Fibroblast of upper back skin (primary cell): Measurements from ENCODE around the gene DRP2.
"Not testable (repeated sequence)": the region's sequence is repeated elsewhere in the genome, so short reads cannot be mapped to it uniquely, and the experiment has no call there.

Experiments
- DNase-seq: peaks from one replicate; pipeline ENCODE4 v3.0.0-alpha.2; 2013

The DRP2 gene, protein sequence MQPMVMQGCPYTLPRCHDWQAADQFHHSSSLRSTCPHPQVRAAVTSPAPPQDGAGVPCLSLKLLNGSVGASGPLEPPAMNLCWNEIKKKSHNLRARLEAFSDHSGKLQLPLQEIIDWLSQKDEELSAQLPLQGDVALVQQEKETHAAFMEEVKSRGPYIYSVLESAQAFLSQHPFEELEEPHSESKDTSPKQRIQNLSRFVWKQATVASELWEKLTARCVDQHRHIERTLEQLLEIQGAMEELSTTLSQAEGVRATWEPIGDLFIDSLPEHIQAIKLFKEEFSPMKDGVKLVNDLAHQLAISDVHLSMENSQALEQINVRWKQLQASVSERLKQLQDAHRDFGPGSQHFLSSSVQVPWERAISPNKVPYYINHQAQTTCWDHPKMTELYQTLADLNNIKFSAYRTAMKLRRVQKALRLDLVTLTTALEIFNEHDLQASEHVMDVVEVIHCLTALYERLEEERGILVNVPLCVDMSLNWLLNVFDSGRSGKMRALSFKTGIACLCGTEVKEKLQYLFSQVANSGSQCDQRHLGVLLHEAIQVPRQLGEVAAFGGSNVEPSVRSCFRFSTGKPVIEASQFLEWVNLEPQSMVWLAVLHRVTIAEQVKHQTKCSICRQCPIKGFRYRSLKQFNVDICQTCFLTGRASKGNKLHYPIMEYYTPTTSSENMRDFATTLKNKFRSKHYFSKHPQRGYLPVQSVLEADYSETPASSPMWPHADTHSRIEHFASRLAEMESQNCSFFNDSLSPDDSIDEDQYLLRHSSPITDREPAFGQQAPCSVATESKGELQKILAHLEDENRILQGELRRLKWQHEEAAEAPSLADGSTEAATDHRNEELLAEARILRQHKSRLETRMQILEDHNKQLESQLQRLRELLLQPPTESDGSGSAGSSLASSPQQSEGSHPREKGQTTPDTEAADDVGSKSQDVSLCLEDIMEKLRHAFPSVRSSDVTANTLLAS

DNA sequence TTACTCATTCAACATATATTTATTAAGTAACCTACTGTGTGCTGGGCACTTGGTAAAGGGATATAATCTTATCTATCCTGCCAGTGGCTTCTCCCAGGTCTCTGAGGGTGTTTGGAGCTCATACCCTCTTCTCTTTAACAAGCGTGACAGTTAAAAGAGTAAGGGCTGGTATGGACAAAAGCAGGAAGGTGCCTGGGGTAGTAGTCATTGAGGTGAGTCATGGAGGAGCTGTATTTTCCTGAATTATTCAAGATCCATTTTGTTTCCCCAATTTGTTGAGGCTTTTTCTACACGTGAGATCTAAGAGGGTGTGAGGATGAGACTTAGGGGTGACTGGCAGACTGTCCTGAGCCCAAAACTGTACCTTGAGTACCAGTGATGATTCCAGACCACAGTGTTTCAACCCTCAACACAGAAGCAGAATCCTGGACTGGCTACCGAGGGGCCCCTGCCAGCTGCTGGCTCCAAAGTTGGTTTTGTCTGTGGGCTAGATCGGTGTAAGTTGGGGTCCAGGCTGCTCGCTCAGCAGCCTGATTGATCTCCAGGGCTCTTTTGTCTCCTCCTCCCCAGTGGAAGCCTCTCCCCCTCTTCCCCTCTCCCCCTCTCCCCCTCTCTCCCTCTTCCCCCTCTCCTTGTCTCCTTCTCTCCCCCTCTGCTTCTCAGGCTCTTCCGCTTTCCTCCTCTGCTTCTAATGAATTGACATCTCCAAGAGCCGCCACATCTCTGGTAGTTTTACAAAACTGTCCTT lies at the start of gene DRP2:
DRP2 (plus strand) TSS at position 671 of the 748 bp plus-strand sequence. CDS start 11,862 bp downstream, outside the sequence.
- DNase-seq = peak; percentile 39

DNA sequence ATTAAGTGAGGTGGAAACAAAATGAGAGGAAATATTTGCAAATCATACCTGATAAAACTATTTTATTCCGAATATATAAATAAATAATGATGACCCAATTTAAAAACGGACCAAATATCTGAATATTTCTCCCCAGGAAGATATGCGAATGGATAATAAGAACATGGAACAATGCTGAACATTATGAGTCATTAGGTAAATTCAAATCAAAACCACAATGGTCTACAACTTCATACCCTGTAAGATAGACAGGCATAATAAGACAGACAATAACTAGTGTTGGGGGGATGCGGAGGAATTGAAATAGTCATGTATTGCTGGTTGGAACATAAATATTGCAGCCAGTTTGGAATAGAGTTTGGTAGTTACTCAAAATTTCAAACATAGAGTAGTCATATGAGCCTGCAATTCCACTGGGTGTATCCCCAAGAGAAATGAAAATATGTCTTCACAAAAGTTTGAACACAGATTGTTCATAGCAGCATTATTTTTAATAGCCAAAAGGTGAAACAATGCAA lies 47.6 kb upstream of the DRP2 start:
- peak; percentile 15 for DNase-seq

DNA sequence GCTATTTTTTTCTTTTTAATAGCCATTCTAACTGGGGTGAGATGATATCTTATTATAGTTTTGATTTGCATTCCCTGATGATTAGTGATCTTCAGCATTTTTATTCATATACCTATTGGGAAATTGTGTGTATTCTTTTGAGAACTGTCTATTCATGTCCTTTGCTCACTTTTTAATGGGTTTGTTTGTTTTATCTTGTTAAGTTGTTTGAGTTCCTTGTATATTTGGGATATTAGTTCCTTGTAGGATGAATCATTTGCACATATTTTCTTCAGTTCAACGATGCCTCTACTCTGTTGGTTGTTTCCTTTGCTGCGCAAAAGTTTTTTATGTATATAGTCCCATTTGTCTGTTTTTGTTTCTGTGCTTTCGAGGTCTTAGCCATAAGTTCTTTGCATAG lies 43.1 kb upstream of the DRP2 start:
- no peak for DNase-seq

DNA sequence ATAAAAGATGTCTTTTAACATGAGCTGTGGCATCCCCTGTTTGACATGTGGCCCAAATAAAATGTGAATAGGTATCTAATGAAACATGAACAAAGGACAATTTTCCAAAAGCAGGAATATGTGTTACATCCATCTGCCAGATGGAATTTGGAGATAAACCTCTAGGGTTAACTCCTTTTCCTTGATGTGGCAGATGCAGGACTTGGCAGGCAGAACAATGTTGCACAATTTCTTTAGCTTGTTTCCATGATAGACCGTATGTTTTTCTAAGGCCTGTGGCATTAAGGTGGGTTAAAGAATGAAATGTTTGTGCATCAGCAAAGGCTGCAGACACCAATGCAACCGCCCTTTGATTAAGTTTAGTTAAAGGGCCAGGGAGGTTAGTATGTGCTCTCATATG lies 34.7 kb upstream of the DRP2 start:
- peak; percentile 44 for DNase-seq

DNA sequence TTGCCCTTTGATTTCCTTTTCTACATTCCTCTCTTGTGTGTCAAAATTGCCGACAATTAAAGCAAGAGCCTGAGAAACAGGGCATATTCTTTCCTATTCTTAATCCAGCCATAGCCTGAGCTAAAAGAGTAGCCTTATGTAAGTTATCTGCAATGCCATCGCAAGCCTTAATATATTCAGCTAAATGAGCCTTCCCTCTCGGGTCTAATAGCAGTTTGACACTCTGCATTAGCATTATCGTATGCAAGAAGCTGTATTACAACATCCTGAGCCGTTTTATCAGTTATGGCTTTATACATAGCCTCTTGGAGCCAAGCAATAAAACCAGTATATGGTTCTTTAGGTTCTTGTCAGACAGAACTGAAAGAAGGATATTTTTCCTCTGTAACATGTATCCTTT lies 31.6 kb upstream of the DRP2 start:
- DNase-seq = not testable (repeated sequence)

DNA sequence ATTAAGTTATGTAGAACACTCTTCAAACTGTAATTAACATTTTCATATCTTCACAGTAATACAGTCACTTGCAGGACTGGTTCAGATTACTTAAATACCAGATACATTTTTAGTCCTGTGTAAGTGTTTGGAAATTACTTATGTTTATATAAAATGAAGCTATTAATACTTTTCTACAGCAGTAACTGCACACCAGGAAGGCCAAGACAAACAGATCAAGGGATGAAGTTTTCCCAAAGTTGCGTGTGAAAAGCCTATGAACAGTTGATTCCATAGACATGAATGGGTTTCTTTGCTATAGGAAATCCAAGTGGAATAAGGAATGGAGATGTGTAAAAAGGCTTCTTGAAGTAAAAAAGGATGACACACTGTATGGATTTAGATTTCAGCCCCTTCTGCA lies 28.9 kb upstream of the DRP2 start:
- no peak for DNase-seq

DNA sequence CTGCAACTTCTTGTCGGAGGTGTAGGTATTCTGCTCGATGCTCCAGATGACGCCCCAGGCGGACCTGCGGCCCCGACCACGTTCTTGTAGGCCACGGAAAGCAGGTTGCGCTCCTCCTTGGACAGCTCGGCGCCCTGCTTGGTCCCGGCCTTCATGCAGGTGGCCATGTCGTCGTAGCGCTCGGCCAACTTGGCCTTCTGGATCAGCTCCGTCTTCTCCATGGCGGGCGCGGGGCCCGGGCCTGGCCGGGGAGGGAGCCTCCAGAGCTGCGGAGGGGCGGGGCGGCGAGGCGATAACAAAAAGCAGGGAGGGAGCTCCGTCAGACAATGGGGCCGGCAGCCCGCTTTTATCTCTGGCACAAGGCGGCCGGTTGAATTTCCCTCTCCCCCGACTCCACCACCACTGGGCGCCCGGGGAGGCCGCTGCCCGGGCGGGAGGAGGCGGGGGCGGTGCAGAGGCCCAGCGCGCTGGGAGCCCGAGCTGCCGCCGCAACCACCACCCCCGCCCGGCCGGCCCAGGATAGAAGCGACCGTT lies 28.3 kb upstream of the DRP2 start:
- no peak for DNase-seq

DNA sequence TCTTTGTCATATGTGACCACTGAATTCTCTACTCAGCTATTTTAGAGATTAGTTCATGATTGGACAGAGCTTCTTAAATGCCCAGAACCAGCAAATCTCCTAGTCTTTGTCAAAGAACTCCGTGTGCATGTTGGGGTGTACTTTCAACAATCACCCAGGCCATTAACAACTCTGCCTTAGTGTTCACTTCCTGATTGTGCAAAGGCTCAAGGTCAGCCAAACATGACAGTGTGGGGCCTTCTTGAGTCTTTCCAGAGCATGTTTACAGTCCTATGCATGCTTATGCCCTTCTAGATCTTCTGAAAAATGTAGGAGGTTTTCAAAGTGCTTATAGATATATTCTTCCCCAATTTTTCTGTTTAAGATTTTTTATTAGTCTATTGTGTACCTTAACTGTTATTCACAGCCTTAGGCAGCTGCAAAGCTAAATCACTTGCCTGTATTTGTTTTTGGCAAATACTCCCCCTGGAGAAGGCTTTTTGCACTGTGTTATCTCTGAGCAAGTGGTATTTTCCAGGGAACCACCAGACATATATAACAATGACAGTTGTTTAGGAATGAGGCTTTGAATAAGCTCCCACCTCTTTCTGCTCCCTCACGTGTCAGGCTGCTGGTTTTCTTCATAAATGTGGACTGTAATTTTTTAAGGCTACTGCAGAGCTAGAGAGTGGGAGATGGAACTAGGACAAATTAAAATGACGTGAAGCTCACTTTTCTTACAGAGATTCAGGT lies 24.0 kb upstream of the DRP2 start:
- no peak for DNase-seq

DNA sequence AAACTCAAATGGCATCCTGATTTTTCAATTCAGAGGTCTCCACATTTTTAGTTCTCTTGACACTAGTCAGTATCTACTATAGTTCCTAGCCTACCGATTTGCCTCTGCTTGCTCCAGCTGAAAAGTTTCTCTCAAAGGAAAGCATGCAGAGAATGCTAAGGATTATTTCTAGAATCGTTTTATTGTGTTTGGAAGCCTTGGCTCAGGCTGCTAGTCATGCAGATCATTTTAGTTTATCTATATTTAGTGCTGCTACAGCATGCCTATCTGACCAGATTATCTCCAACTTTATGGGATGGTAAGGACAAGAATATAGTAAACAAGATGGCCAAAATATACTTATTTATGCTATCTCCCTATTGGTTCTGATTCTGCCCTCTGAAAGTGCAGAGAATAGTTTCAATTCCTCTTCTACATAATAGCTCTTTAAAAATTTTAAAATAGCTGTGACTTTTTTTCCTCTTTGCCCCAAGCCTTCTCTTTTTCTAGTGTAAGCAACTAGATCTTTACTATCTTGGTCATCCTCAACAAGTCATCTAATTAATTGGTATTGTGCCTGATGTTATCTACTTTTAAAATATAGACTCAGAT lies 15.7 kb upstream of the DRP2 start:
- no peak for DNase-seq

DNA sequence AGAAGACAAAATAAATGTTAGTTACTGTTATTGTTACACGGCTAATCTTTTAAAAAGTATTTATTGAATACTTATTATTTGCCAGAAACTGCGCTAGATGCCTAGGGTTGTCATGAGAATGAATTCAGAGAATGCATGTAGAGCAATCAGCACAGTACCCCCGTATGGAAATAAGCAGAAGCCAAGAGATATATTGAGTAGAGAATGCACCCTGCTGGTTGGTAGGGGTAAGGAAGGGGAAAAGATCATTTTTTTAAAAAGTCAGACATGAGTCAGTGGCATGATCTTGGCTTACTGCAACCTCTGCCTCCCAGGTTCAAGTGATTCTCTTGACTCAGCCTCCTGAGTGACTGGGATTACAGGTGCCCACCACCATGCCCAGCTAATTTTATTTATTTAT lies 13.1 kb upstream of the DRP2 start:
- peak; percentile 51 for DNase-seq

DNA sequence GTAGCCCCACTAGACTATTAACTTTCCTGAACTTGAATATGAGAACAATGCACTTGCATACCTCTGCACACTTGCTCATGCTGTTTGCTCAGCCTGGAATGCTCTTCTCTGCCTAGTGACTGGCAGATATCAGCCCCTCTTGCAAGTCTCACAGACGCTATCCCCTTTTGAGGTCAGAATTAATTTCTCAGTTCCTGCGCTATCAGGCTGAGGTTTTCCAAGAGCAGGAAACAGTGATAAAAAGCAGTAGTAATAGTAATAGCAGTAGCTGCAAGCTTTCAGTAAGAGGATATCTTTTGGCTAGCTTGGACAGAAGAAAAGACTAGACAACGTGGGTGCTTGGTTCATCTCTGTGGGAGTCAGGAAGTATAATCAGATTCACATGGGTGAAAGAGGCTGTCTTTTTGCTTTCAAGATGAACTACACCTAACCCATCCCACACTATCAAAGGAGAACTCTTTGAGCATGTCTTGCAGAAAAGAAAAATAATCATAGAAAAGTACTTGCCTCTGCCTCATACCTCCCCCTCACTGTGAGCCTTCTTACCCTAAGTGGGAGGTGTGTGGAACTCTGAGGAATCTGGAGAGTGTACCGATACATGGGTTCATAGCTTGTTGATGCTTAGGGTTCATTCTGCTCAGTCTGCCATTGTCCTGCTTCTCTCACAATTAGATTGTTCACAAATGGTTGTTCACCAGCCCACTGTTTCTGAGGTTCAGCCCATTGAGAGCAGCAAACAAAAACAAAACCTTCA lies 11.3 kb upstream of the DRP2 start:
- peak; percentile 66 for DNase-seq

DNA sequence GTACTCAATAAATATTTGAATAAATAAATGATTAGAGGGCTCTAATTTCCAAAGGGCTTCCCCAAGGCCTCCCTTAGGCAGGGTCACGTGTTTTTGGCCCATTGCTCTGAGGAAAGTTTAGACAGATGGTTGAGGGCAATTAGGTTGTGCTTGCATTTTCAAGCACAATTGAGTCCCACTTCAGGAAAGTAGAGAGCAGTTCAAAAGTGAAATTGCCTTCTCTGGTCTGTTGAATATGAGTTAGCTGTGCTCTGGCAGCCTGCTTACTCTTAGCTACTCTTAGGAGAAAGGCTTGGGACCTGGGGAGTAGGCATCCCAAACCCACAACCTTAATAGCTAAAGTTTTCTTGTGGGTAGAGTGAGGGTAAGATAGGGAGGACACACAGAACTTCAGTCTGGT lies 9.0 kb upstream of the DRP2 start:
- no peak for DNase-seq

DNA sequence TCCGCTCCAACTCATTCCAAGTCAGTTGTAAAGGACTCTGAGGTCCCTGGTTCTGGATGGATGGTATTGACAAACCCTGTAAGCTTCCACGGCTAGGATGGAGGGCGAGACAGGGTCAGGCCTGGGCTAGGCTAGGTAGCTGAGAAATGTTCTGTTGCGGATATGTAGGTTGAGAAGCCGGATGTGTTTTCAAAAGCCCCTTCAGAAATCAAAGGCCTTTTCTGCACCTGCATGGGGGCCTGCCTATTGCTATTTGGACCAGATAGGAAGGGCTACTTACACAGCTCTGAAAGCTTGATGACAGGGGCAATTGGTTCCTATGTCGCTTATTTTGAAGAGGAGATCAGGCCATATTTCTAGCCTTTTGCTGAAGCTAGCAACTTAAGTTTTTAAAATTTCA lies 1.9 kb upstream of the DRP2 start:
- no peak for DNase-seq

DNA sequence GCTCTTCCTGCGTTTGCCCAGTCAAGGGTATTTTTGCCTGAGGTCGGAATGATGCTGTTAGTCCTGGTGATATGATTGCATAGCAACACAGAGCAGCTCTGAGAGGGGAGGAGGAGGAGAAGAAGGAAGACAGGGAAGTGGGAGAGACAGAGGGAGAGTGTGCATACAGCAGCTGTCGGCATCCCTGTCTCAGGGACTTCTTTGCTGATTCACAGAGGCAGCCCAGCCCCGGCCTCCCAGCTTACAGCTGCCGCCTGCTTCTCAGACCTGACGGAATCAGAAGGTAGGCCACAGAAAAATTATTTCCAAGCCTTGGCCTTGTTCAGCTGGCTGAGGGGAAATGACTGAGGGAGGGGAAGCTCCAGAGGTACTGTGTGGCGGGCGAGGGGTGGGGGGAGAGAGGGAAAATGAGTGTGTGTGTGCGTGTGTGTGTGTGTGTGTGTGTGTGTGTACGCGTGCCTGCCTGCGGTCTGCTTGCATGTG lies 319 bp downstream of the DRP2 start:
- DNase-seq = peak; percentile 71

DNA sequence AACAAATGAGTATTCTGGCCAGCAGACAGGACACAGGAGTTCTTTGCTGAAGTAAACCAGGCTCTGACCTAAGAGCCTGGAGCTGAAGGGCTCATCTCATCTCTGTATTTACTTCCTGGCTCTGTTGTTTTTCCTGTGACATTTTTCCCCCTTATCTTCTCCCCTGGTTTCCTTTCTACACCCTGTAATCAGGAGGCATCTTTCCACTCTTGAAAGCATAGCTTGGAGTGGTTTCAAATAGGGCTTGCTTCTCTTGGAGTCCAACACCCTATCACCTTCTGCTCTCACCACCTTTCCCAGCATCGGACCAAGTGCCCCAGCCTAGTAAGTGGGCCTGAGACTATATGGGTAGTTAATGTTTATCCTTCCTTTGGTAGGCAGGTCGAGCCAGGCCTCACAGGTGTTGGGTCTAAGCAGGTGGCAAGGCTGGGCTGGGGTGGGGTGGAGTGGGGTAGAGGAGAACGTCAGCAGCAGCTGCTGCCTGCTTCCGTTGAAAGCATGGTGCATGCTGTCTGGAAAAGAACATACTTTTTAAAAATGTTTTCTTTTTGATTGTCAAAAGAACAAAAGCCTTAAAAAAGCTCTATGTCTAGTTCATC lies 1.2 kb downstream of the DRP2 start:
- no peak for DNase-seq

DNA sequence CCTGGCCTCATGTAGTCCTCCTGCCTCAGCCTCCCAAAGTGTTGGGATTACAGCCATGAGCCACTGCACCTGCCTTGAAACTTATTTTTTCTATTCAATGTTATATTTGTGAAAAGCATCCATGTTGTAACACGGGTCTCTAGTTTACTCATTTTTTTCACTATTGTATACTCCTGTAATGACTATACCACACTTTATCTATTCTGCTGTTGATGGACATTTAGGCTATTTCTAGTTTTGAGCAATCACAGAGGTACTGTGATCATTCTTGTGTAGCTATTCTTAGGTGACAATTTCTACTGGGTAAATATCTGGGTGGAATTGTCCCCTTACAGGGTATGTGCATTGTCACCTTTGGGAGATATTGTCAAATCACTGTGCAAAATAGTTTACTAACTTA lies 3.6 kb downstream of the DRP2 start:
- DNase-seq = no peak

DNA sequence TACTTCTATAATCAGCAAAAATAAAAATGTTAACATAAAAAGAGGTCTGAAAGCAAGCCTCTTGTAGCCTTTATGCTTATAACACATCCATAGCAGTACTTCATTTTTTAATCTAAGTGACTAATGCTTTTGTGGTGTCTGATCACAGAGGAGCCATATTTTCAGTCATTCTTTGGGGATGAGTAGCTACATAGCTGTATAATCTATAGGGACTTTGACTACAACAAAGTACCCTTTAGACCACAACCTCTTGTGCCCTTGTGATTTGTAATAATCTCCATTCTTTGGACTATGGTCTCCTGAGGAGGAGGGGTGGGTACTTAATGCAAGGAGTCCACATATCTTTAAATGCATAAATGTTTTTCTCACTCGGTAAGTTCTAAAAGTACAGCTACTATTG lies 9.6 kb downstream of the DRP2 start:
- DNase-seq = peak; percentile 89

DNA sequence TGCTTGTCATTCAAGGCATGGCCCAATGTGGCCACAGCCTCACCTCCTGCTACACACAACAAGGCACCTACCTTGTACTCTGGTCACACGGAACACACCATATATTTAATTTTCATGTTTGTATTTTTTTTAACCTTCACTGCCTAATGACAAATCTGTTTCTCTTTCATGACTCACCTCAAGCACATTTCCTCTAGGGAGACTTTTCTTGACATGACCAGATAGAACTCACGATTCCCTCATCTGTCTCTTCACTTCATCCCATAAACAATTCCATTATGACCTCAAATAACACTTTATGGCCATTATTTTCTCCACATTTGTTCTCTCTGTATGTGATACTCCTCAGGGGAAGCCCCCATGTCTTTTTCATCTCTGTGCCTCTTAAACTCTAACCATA lies 11.1 kb downstream of the DRP2 start:
- DNase-seq = peak; percentile 38

DNA sequence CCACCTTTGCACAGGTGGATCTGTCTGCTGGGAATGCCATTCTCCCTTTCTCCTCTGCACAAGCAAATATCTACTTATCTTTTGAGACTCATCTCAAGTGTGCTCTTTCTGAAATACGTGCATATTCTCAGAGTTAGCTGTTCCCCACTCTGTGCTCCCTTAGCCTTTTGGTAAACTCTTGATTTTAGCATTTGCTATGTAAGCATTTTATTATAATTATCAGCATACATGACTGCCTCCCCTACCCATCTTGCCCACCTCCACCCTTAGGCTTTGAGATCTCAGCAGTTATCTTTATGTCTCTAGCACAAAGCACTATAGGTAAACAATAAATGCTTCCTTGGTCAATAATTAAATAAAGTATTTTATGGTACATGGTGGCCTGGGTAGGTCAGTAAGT lies 11.5 kb downstream of the DRP2 start:
- DNase-seq = no peak

DNA sequence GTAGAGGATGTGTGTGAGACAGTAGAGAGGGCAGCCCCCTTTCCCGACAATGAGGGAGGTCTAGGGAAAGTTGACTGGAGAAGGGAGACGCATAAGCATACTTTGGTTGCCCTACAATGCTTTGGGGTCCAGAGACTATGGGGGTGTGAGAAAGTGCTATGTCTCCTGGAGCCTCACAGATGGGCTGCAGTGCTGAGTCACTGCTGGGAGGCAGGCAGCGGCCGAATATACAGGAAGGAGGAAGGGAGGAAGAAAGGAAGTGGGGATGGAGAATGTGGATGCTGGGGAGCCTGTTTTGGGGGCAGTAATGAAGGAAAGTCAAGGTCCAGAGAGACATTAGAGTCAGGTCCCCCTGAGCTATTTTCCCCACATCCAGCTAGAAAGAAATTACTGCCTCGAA lies 12.7 kb downstream of the DRP2 start:
- no peak for DNase-seq
